MM.1S (cell line): Measurements from ENCODE around the gene HAND1.

ENCODE experiments used
- DNase-seq: peaks from one replicate; pipeline ENCODE4 v3.0.0-alpha.2; 2015
- H2AFZ ChIP-seq: fragments of 300-600 bp; sonication (generic); 2 replicates; pipeline ENCODE4 v1.6.0; 2016; ENCODE audit warnings: antibody characterized with exemption, low read length
- H3F3A ChIP-seq: fragments of 300-600 bp; sonication (generic); 2 replicates; pipeline ENCODE4 v1.6.1; 2016; ENCODE audit warnings: mild to moderate bottlenecking, antibody characterized with exemption, low read length, moderate library complexity, mixed read lengths; ENCODE audit not compliant: insufficient read depth
- H3K27ac ChIP-seq: fragments of 300-600 bp; sonication (generic); 2 replicates; pipeline ENCODE4 v1.5.1; 2016; ENCODE audit warnings: mild to moderate bottlenecking, low read length
- H3K27me3 ChIP-seq: fragments of 300-600 bp; sonication (generic); replicated peaks from 2 replicates; pipeline ENCODE4 v1.6.0; 2016; ENCODE audit warnings: low read length; ENCODE audit not compliant: insufficient read depth
- H3K36me3 ChIP-seq: fragments of 300-600 bp; sonication (generic); replicated peaks from 2 replicates; pipeline ENCODE4 v1.6.1; 2016; ENCODE audit warnings: mild to moderate bottlenecking, low read length, mixed read lengths; ENCODE audit not compliant: insufficient read depth
- H3K4me1 ChIP-seq: fragments of 300-600 bp; sonication (generic); 2 replicates; pipeline ENCODE4 v1.6.1; 2016; ENCODE audit warnings: low read length, mixed read lengths
- H3K4me2 ChIP-seq: fragments of 300-600 bp; sonication (generic); 2 replicates; pipeline ENCODE4 v1.6.0; 2016; ENCODE audit warnings: low read depth, low read length
- H3K4me3 ChIP-seq: fragments of 300-600 bp; sonication (generic); 2 replicates; pipeline ENCODE4 v1.5.1; 2016; ENCODE audit warnings: low read length, mixed read lengths
- H3K79me2 ChIP-seq: fragments of 300-600 bp; sonication (generic); 2 replicates; pipeline ENCODE4 v1.6.1; 2016; ENCODE audit warnings: mixed run types, low read length, mixed read lengths
- H3K9ac ChIP-seq: fragments of 300-600 bp; sonication (generic); 2 replicates; pipeline ENCODE4 v1.6.1; 2016; ENCODE audit warnings: low read length, mixed read lengths
- H3K9me2 ChIP-seq: fragments of 300-600 bp; sonication (generic); replicated peaks from 2 replicates; pipeline ENCODE4 v1.6.1; 2016; ENCODE audit warnings: mild to moderate bottlenecking, low read length, mixed read lengths; ENCODE audit not compliant: insufficient read depth
- H3K9me3 ChIP-seq: fragments of 300-600 bp; sonication (generic); replicated peaks from 2 replicates; pipeline ENCODE4 v1.6.1; 2016; ENCODE audit warnings: mild to moderate bottlenecking, low read length, mixed read lengths; ENCODE audit not compliant: insufficient read depth
- H4K20me1 ChIP-seq: fragments of 300-600 bp; sonication (generic); 2 replicates; pipeline ENCODE4 v1.6.1; 2016; ENCODE audit warnings: mild to moderate bottlenecking, low read length, moderate library complexity, mixed read lengths; ENCODE audit not compliant: insufficient read depth
- CTCF ChIP-seq: fragments of 300-600 bp; sonication (generic); IDR thresholded peaks from 2 replicates; pipeline ENCODE4 v1.5.1; 2016; ENCODE audit warnings: antibody characterized with exemption, low read length, mixed read lengths
- EZH2 ChIP-seq: fragments of 300-600 bp; sonication (generic); optimal IDR thresholded peaks from 2 replicates; pipeline ENCODE3; 2017; ENCODE audit warnings: low read depth, mild to moderate bottlenecking, antibody characterized with exemption, low read length, mixed read lengths
- EZH2phosphoT487 ChIP-seq: fragments of 300-600 bp; sonication (generic); IDR thresholded peaks from 2 replicates; pipeline ENCODE4 v1.6.1; 2018; ENCODE audit warnings: antibody characterized with exemption, low read length

Gene HAND1

GRCh38 chr5:154524181-154524580, 46.2 kb upstream of the HAND1 start:
- H3K4me3 ChIP-seq = no peak overlapping the region
- H3K36me3 ChIP-seq = no peaks in the 10 kb centered on the region
- H2AFZ ChIP-seq = no peak overlapping the region
- no peaks in the 10 kb centered on the region for H4K20me1 ChIP-seq
- H3K4me1 ChIP-seq = no peaks in the 10 kb centered on the region
- no peaks in the 10 kb centered on the region for H3K27me3 ChIP-seq
- no peaks in the 10 kb centered on the region for H3K9me2 ChIP-seq
- H3F3A ChIP-seq = no peaks in the 10 kb centered on the region
- H3K9ac ChIP-seq = no peak overlapping the region
- no peak overlapping the region for H3K4me2 ChIP-seq
- H3K9me3 ChIP-seq = no peaks in the 10 kb centered on the region
- no peak for DNase-seq
- no peak for TF ChIP-seq EZH2phosphoT487
- TF ChIP-seq EZH2 = no peak
- TF ChIP-seq CTCF = no peak
- H3K27ac ChIP-seq = no peak overlapping the region
- no peaks in the 10 kb centered on the region for H3K79me2 ChIP-seq

GRCh38 chr5:154523709-154524108, 45.7 kb upstream of the HAND1 start:
- H4K20me1 ChIP-seq = no peaks in the 10 kb centered on the region
- H3K9me3 ChIP-seq = no peaks in the 10 kb centered on the region
- no peaks in the 10 kb centered on the region for H3K36me3 ChIP-seq
- H3K4me1 ChIP-seq = no peaks in the 10 kb centered on the region
- H3F3A ChIP-seq = no peaks in the 10 kb centered on the region
- no peaks in the 10 kb centered on the region for H3K79me2 ChIP-seq
- no peak overlapping the region for H3K4me2 ChIP-seq
- H3K4me3 ChIP-seq = no peak overlapping the region
- no peak overlapping the region for H2AFZ ChIP-seq
- H3K9me2 ChIP-seq = no peaks in the 10 kb centered on the region
- H3K9ac ChIP-seq = no peak overlapping the region
- no peak overlapping the region for H3K27ac ChIP-seq
- no peak for DNase-seq
- H3K27me3 ChIP-seq = no peaks in the 10 kb centered on the region
- TF ChIP-seq CTCF (no peak), EZH2 (no peak), EZH2phosphoT487 (no peak)

- Histone ChIP-seq H3K4me1 (no peaks in the 10 kb centered on the region), H3K4me3 (no peak overlapping the region), H3K36me3 (no peaks in the 10 kb centered on the region), H3K4me2 (no peak overlapping the region), H3K27me3 (no peaks in the 10 kb centered on the region), H3K9me3 (no peaks in the 10 kb centered on the region), H2AFZ (no peak overlapping the region), H3F3A (no peaks in the 10 kb centered on the region), H3K9me2 (no peaks in the 10 kb centered on the region), H4K20me1 (no peaks in the 10 kb centered on the region), H3K9ac (no peak overlapping the region), H3K79me2 (no peaks in the 10 kb centered on the region), H3K27ac (no peak overlapping the region)
- DNase-seq = no peak
- TF ChIP-seq EZH2 (no peak), CTCF (no peak), EZH2phosphoT487 (no peak)
Measured at GRCh38 chr5:154523104-154523503, 45.1 kb upstream of the HAND1 start.
